GM06990 (cell line): ENCODE data around the gene RABGAP1.

Experiments
- DNase-seq: peaks from one replicate; pipeline ENCODE4 v3.0.0-alpha.2; 2011; ENCODE audit not compliant: insufficient read length; ENCODE audit errors: extremely low read depth
- H3K27me3 ChIP-seq: replicated peaks from 2 replicates; pipeline ENCODE4 v1.6.0; 2011; ENCODE audit warnings: low read length; ENCODE audit not compliant: control insufficient read depth, insufficient read depth
- H3K36me3 ChIP-seq: 2 replicates; pipeline ENCODE4 v1.5.1; 2011; ENCODE audit warnings: low read length; ENCODE audit not compliant: control insufficient read depth, insufficient read depth
- H3K4me3 ChIP-seq: replicated peaks from 2 replicates; pipeline ENCODE4 v1.5.1; 2011; ENCODE audit warnings: low read depth, mild to moderate bottlenecking, control low read depth, low read length
- CTCF ChIP-seq: IDR thresholded peaks from 2 replicates; pipeline ENCODE4 v1.5.1; 2011; ENCODE audit warnings: low read length, control low read depth, mild to moderate bottlenecking, inconsistent platforms; ENCODE audit not compliant: insufficient read depth, poor library complexity, severe bottlenecking

The RABGAP1 gene

GRCh38 chr9:123039617-123040219 is 98.9 kb downstream of the RABGAP1 start:
- Histone ChIP-seq H3K27me3 (no peaks in the 10 kb centered on the region), H3K36me3 (no peaks in the 10 kb centered on the region; the same call in none of the 2 replicates), H3K4me3 (no peak overlapping the region)
- no peak for TF ChIP-seq CTCF
- DNase-seq: no peak

GRCh38 chr9:123040801-123041200 is 100.0 kb downstream of the RABGAP1 start:
- Histone ChIP-seq H3K27me3 (no peaks in the 10 kb centered on the region), H3K4me3 (no peak overlapping the region), H3K36me3 (no peaks in the 10 kb centered on the region; the same call in none of the 2 replicates)
- no peak for TF ChIP-seq CTCF
- no peak for DNase-seq

- H3K27me3 ChIP-seq: no peaks in the 10 kb centered on the region
- H3K4me3 ChIP-seq: no peak overlapping the region
- DNase-seq: no peak
- H3K36me3 ChIP-seq: no peaks in the 10 kb centered on the region; the same call in none of the 2 replicates
- TF ChIP-seq CTCF: no peak
These were observed 100.7 kb downstream of the RABGAP1 start for GRCh38 chr9:123041489-123041888.

GRCh38 chr9:123043081-123043939 is 102.5 kb downstream of the RABGAP1 start:
- Histone ChIP-seq H3K36me3 (no peaks in the 10 kb centered on the region; the same call in none of the 2 replicates), H3K4me3 (no peak overlapping the region), H3K27me3 (no peaks in the 10 kb centered on the region)
- DNase-seq: no peak
- no peak for TF ChIP-seq CTCF

GRCh38 chr9:123044586-123044985 is 103.8 kb downstream of the RABGAP1 start:
- no peak for DNase-seq

More at GRCh38 chr9:123044586-123044985, 103.8 kb downstream of the RABGAP1 start:
- H3K27me3 ChIP-seq: no peaks in the 10 kb centered on the region
- H3K4me3 ChIP-seq: no peak overlapping the region
- TF ChIP-seq CTCF: no peak
- no peaks in the 10 kb centered on the region; the same call in 1 of the 2 replicates for H3K36me3 ChIP-seq
